A673 (cell line): ENCODE data around the gene ZNF157.
"Not testable (repeated sequence)": the region's sequence is repeated elsewhere in the genome, so short reads cannot be mapped to it uniquely, and the experiment has no call there.

ENCODE experiments used
- EZH2 ChIP-seq: fragments of 200-600 bp; sonication (generic); IDR thresholded peaks from 2 replicates; pipeline ENCODE4 v1.6.1; 2017; ENCODE audit warnings: borderline replicate concordance, low read depth, mild to moderate bottlenecking, mixed read lengths, antibody characterized with exemption, low read length; ENCODE audit not compliant: poor library complexity, severe bottlenecking
- TF ChIP-seq, protein P1 (sequence below): fragments of 300-800, 200-600 bp; sonication (generic); conservative IDR thresholded peaks from 2 replicates; pipeline ENCODE4 v1.5.1; 2017; ENCODE audit warnings: low read depth, mild to moderate bottlenecking, antibody characterized with exemption, low read length, moderate library complexity, mixed read lengths

- TF ChIP-seq, protein P1, sequence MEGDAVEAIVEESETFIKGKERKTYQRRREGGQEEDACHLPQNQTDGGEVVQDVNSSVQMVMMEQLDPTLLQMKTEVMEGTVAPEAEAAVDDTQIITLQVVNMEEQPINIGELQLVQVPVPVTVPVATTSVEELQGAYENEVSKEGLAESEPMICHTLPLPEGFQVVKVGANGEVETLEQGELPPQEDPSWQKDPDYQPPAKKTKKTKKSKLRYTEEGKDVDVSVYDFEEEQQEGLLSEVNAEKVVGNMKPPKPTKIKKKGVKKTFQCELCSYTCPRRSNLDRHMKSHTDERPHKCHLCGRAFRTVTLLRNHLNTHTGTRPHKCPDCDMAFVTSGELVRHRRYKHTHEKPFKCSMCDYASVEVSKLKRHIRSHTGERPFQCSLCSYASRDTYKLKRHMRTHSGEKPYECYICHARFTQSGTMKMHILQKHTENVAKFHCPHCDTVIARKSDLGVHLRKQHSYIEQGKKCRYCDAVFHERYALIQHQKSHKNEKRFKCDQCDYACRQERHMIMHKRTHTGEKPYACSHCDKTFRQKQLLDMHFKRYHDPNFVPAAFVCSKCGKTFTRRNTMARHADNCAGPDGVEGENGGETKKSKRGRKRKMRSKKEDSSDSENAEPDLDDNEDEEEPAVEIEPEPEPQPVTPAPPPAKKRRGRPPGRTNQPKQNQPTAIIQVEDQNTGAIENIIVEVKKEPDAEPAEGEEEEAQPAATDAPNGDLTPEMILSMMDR = not testable (repeated sequence)
- not testable (repeated sequence) for TF ChIP-seq EZH2
Measured at GRCh38 chrX:47332729-47333128, 37.6 kb upstream of the ZNF157 start.
